ENCODE measurements around the gene MYH15.

- TF ChIP-seq POLR2AphosphoS5 (IDR thresholded peaks at IDR 0.05; ENCODE audit: insufficient read depth in 1 of 2, low read depth in 1 of 2), result no peak
- TF ChIP-seq CTCF (IDR thresholded peaks at IDR 0.05), result no peak
Observed at GRCh38 chr3:108404368-108404767, 106.0 kb downstream of the MYH15 start.

Measured in vagina (tissue), 2 donors.